SKM-1 treated with dmso at 0.1 percent for 144 hours (cell line): ENCODE measurements around the gene GRAMD4.
A peak's percentile ranks its signal among the peaks of the same experiment; 100 is the strongest.

Experiments
- DNase-seq: peaks from one replicate; lab custom pipeline; 2025; ENCODE audit not compliant: unreplicated experiment; lab: John Stamatoyannopoulos, UW

Gene GRAMD4

DNA sequence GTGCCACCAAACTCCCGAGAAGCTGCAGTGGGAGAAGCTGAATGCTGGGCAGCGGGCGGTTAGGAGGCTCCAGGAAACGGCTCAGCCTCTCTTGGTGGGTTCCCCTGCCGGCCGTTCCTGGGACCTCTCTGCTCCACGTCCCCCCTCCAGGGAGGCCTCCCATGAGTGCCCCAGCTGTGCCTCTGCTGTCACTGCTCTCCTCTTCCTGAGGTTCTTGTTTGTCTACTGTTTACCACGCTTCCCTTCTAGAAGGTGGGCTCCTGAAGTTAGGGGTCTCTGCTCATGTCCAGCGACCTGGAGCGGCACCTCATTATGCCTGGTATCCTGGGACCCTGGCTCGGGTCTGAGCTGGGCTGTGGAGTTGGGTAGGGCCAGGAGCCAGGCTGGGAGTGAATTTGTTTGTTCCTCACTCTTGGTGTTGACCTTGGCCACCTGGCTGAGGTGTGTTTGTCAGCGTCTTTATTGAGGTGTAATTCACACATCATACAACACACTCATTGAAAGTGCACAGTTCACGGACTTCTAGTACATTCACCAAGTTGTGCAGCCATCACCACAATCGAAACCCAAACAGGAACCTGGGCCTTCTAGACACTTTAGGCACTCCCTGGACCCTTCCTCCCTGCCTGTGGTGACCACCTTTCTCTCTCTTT lies 37.8 kb upstream of the GRAMD4 start:
- DNase-seq: no peak

DNA sequence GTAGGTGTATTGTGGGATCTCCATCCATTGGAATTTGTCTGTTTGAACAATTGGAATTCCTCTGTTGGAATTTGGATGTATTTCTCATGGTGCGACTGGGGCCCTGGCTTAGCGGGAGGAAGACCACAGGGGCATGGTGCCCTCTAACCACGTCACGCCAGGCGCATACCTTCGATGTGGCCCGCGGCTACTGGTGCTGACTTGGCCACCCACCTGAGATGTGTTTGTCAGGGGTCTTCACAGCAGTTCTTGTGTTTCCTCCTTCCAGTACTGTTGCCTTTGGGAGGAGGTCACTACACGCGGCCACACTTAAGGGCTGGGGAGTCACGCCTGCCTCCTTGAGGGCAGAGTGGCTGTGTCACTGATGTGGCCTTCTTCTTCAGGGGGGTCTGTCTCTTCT lies 36.6 kb upstream of the GRAMD4 start:
- no peak for DNase-seq

GRCh38 chr22:46584081-46584921 lies 35.9 kb upstream of the GRAMD4 start:
- DNase-seq: no peak

DNA sequence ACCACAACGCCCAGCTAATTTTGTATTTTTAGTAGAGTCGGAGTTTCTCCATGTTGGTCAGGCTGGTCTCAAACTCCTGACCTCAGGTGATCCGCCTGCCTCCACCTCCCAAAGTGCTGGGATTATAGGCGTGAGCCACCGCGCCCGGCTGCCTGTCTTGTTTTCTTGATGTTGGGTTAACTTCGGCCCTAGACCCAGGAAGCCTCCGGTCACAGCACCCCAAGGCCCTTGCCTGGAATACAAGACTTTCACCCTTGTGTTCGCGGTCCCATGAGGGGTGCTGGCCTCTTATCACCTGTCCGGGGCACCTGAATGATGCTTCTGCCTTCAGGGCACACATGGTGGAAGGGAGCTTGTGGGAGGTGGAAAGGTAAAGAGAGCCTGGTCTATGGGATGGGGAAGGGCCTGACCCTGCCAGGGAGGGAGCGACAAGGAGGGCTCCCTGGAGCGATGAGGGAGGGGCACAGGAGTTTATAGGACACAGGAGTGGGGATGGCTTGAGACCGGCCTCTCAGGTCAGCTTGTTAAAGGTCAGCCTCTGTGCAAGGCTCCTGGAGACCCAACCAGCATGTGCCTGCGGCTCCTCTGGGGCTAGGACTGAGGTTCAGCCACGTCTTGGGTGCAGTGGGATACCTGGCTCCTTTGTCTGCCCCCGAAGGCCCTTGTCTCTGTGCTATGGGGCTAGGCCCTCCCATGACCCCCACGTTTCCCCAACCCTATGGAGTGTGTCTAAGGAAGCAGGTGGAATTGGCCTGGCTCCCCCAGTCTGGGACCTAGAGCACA lies 34.7 kb upstream of the GRAMD4 start:
- no peak for DNase-seq

- DNase-seq: no peak
Observed at GRCh38 chr22:46586123-46586519, 34.1 kb upstream of the GRAMD4 start.

GRCh38 chr22:46586531-46587011 lies 33.6 kb upstream of the GRAMD4 start:
- no peak for DNase-seq

DNA sequence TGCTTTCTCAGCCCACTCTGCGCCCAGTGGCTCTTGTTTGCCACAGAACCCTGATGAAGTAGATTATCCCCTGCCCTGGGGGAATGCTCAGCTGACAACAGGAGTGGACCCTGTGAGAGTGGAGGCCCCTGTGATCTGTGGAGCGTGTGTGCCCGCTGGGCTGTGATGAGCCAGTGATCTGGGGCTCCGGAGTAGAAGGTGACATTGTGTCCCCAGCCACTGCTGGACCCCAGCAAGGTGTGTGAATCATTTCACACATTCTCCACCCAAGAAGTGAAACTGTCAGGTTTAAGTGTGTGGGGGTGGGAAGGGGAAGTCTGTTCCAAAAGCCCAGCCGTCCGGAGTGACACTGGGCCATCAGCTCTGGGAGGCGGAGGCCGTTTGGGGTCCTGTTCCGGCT lies 33.1 kb upstream of the GRAMD4 start:
- DNase-seq: no peak

DNA sequence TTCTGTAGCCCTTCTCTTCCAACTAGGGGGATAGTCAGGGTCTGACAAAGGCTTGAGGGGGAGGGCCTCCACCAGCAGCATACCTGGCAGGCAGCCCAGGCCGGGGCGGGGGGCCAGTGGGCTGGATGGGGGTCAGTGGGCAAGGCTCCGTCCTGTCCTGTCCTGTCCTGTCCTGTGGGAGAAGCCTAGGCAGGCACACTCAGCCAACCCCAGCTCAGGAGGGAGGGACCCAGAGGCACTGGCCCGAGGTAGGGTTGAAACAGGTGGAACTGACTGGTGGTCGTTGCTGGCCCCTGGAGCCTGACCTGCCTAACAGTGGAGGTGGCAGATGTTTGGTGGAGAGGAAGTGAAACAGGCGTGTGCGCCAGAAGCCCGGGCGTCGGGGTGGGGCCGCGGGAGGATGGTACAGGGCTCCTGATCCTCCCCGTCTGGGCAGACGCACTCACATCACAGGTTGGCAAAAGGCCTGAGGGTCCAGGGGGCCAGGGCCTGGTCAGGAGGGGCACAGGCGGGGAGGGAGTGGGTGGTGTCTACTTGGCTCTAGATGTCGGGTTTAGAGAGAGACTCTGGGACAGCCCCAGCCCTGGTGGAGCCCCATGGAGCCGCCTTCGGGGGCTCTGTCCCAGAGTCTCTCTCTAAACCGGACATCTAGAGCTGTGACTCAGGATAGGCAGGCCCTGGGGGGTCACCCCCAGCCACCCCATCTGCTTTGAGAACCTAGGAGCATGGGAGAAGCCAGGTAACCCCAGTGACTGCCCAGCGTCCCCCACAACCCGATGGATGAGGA lies 32.5 kb upstream of the GRAMD4 start:
- no peak for DNase-seq

- no peak for DNase-seq
Observed at GRCh38 chr22:46588279-46589140, 31.7 kb upstream of the GRAMD4 start.

- DNase-seq: no peak
Observed at GRCh38 chr22:46589141-46589748, 30.9 kb upstream of the GRAMD4 start.

GRCh38 chr22:46589871-46590271 lies 30.3 kb upstream of the GRAMD4 start:
- DNase-seq: no peak

DNA sequence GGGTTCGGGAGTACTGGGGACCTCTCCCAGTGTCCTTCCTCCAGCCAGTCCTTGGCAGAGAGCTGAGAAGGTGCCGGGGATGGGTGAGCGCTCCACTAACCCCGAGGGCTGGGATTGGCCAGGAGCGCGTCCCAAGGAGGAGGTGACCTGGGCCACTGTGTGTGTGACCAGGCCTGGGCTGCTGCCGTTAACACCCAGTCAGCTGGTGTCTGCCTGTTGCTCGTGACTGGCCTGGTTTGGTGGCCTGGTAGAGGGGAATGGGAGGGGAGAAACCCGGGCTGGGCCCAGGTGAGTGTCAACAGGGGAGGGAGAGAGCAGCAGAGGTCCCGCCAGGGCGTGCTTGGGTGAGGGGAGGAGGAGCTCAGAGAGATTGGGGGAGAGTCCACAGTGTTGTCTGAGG lies 29.9 kb upstream of the GRAMD4 start:
- no peak for DNase-seq

GRCh38 chr22:46591930-46592329 lies 28.3 kb upstream of the GRAMD4 start:
- no peak for DNase-seq

- no peak for DNase-seq
Observed at GRCh38 chr22:46592390-46592872, 27.8 kb upstream of the GRAMD4 start.

DNA sequence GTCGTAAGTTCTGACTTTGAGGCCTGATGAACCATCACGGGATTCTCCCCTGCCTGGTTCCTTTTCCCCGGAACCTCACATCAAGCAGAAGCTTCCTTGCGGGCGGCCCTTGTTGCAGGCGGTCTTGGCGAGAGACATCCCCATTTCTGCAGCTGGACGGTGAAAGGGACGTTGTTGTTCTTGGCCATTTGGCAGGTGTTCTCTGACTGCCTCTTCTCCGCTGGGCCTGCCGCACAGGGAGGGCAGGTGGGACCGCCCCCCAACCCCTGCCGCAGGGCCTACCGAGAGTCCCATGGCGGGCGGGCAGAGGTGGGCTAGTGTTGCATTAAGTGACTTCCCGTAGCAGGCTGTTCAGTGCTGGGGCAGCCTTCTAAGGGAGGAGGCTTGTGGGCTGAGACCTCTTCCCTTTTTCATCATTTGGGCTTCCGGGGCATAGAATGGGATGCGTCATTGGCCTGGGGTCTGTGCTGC lies 26.9 kb upstream of the GRAMD4 start:
- DNase-seq: peak; percentile 88

DNA sequence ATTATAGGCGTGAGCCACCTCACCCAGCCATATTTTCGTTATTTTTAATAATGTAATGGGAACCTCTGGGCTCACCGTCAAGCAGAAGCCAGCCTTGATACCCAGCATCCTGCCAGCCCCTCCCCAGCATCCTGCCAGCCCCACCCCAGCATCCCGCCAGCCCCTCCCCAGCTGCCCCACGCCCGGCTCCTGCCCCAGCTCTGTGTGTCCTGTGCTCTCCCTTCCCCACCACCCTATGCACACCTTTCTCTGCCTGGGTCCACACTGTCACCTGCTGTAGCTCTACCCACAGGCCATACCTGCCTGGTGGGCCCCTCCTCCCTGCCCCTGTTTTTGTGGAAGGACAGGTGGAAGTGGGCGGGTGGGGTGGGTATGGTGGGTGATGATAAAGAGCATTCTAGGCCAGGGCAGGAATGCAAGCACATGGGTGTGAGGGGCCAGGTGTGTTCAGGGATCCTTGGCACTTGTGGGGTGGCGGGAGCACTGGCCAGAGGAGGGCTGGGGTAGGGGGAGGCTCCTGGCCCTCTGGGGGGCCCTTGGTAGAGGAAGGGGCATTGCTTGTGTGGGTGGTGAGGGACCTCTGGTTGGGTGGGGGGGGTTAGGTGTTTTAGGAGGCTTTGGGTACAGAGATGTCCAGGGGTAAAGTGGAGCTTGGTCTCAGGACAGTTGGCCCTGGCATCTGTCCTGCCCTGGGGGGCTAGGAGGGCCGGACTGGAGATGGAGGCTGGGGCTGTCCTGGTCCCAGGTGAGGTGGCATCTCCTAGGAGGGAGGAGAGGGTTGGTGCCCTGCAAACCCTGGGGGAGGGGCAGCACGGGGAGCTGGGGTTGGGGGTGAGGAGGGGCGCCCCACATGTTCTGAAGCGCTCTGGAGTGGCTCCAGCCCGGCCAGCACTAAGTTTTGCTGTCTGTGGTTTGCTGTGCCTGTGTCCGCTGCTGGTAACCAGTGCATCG lies 25.9 kb upstream of the GRAMD4 start:
- no peak for DNase-seq

DNA sequence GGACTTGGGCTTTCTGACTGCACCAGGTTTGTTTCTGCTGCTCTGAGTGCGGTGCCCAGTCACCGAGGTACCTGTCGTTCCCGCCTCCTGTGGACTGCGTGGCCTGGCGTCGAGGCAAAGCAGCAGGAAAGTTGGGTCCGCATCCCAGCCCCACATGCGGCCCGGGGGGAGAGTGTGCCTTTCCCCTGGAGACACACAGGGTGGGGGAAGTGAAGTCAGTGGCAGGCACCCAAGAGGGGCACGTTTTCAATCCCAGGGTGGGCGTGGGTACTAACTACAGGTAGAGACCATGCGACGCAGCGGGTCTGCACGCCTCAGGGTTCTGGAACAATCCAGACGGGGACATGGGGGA lies 25.3 kb upstream of the GRAMD4 start:
- no peak for DNase-seq

DNA sequence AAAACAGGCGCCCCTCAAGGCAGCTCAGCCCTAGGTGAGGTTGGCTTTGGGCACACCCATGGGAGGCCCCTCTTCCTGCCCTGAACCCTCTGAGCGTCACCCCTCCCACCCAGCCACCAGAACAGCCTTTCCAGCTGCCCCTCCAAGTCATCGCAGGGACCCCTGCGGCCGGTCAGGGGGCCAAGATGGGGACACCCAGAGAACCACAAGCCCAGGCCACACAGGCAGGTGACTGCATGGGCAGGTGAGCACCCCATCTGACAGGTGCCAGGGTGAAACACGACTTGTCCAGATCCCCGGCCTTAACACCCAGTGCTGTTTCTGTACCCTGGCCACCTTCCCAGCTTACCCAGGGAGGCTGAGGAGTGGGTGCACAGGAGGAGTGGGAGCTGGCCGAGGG lies 24.6 kb upstream of the GRAMD4 start:
- DNase-seq: no peak
